H9 (cell line): ENCODE results near the gene AASDH. TPM values are rescaled to one million over a fixed set of nuclear protein-coding genes. Genes with fewer than 3 reads are reported as not detected.
A peak's percentile ranks its signal among the peaks of the same experiment; 100 is the strongest.

ENCODE experiments used
- DNase-seq: peaks from one replicate; pipeline ENCODE4 v3.0.0-alpha.2; 2017
- H2AFZ ChIP-seq: one replicate; pipeline ENCODE4 v1.6.1; 2013; ENCODE audit warnings: mild to moderate bottlenecking, low read length, control low read depth, moderate library complexity
- H2AK5ac ChIP-seq: 2 replicates; pipeline ENCODE4 v1.6.1; 2013; ENCODE audit warnings: low read length, control low read depth, mixed read lengths; ENCODE audit not compliant: insufficient read length
- H2BK120ac ChIP-seq: one replicate; pipeline ENCODE4 v1.6.1; 2013; ENCODE audit warnings: low read depth, mild to moderate bottlenecking, low read length, control low read depth, inconsistent platforms; ENCODE audit not compliant: poor library complexity, severe bottlenecking
- H2BK12ac ChIP-seq: 2 replicates; pipeline ENCODE4 v1.6.1; 2013; ENCODE audit warnings: low read length, control low read depth, mixed read lengths, low read depth; ENCODE audit not compliant: insufficient read length
- H2BK15ac ChIP-seq: 2 replicates; pipeline ENCODE4 v1.6.1; 2013; ENCODE audit warnings: low read depth, low read length, control low read depth
- H2BK20ac ChIP-seq: one replicate; pipeline ENCODE4 v1.6.1; 2013; ENCODE audit warnings: low read depth, mild to moderate bottlenecking, low read length, control low read depth, inconsistent platforms; ENCODE audit not compliant: poor library complexity, severe bottlenecking
- H2BK5ac ChIP-seq: 2 replicates; pipeline ENCODE4 v1.6.1; 2013; ENCODE audit warnings: low read length, control low read depth, mixed read lengths; ENCODE audit not compliant: insufficient read length
- H3K14ac ChIP-seq: 2 replicates; pipeline ENCODE4 v1.6.1; 2013; ENCODE audit warnings: low read length, control low read depth; ENCODE audit not compliant: insufficient read depth
- H3K18ac ChIP-seq: 2 replicates; pipeline ENCODE4 v1.6.1; 2013; ENCODE audit warnings: low read depth, mild to moderate bottlenecking, mixed read lengths, low read length, control low read depth; ENCODE audit not compliant: insufficient read length
- H3K23ac ChIP-seq: 2 replicates; pipeline ENCODE4 v1.6.1; 2013; ENCODE audit warnings: low read length, control low read depth, mixed read lengths, low read depth; ENCODE audit not compliant: insufficient read length
- H3K23me2 ChIP-seq: 2 replicates; pipeline ENCODE4 v1.6.1; 2013; ENCODE audit warnings: low read depth, mild to moderate bottlenecking, mixed read lengths, low read length, control low read depth; ENCODE audit not compliant: insufficient read length, poor library complexity, severe bottlenecking
- H3K27ac ChIP-seq: 2 replicates; pipeline ENCODE4 v1.5.1; 2013; ENCODE audit warnings: low read length, control low read depth, mixed read lengths, low read depth; ENCODE audit not compliant: insufficient read length
- H3K27me3 ChIP-seq: 2 replicates; pipeline ENCODE4 v1.6.1; 2013; ENCODE audit warnings: low read length, control low read depth, inconsistent platforms; ENCODE audit not compliant: insufficient read depth
- H3K4ac ChIP-seq: 2 replicates; pipeline ENCODE4 v1.6.1; 2013; ENCODE audit warnings: low read depth, mild to moderate bottlenecking, control low read depth, inconsistent platforms, low read length, moderate library complexity
- H3K4me1 ChIP-seq: 2 replicates; pipeline ENCODE4 v1.6.1; 2013; ENCODE audit warnings: low read length, control low read depth, inconsistent platforms; ENCODE audit not compliant: insufficient read depth
- H3K4me2 ChIP-seq: 2 replicates; pipeline ENCODE4 v1.6.1; 2013; ENCODE audit warnings: low read length, control low read depth, mixed read lengths; ENCODE audit not compliant: insufficient read length, insufficient read depth
- H3K56ac ChIP-seq: 2 replicates; pipeline ENCODE4 v1.6.1; 2013; ENCODE audit warnings: low read depth, mild to moderate bottlenecking, mixed read lengths, low read length, control low read depth; ENCODE audit not compliant: insufficient read length
- H3K79me1 ChIP-seq: 2 replicates; pipeline ENCODE4 v1.6.1; 2013; ENCODE audit warnings: low read depth, mild to moderate bottlenecking, moderate library complexity, low read length, control low read depth, inconsistent platforms; ENCODE audit not compliant: insufficient read depth, poor library complexity, severe bottlenecking
- H3K79me2 ChIP-seq: 2 replicates; pipeline ENCODE4 v1.6.1; 2013; ENCODE audit warnings: low read length, control low read depth, inconsistent platforms; ENCODE audit not compliant: insufficient read depth
- H3K9ac ChIP-seq: 2 replicates; pipeline ENCODE4 v1.6.1; 2013; ENCODE audit warnings: low read length, control low read depth, mixed read lengths; ENCODE audit not compliant: insufficient read length; ENCODE audit errors: extremely low read depth
- H3K9me3 ChIP-seq: one replicate; pipeline ENCODE4 v1.6.1; 2013; ENCODE audit warnings: low read depth, low read length, inconsistent platforms; ENCODE audit not compliant: control insufficient read depth
- H3T11ph ChIP-seq: one replicate; pipeline ENCODE4 v1.6.1; 2013; ENCODE audit warnings: mild to moderate bottlenecking, low read length, control low read depth, inconsistent platforms
- H4K20me1 ChIP-seq: one replicate; pipeline ENCODE4 v1.6.1; 2013; ENCODE audit not compliant: control insufficient read depth, insufficient read length, insufficient read depth
- H4K5ac ChIP-seq: 2 replicates; pipeline ENCODE4 v1.6.1; 2013; ENCODE audit warnings: low read depth, mild to moderate bottlenecking, mixed read lengths, low read length, control low read depth; ENCODE audit not compliant: insufficient read length
- H4K8ac ChIP-seq: replicated peaks from 2 replicates; pipeline ENCODE4 v1.6.1; 2013; ENCODE audit warnings: low read length, control low read depth, mixed read lengths, low read depth; ENCODE audit not compliant: insufficient read length
- H4K91ac ChIP-seq: 2 replicates; pipeline ENCODE4 v1.6.1; 2013; ENCODE audit warnings: low read depth, mild to moderate bottlenecking, moderate library complexity, mixed read lengths, low read length, control low read depth; ENCODE audit not compliant: insufficient read length
- H3K27ac Mint-ChIP-seq, 3 experiments: 2 replicates in 2 of 3; 3 replicates in 1 of 3; pipeline ENCODE4 v1.8.0; 2020 to 2021; ENCODE audit warnings: mixed read lengths in 3 of 3, mild to moderate bottlenecking in 1 of 3, moderate library complexity in 1 of 3
- H3K27me3 Mint-ChIP-seq: 2 replicates; pipeline ENCODE4 v1.8.0; 2021; ENCODE audit warnings: low read depth, mild to moderate bottlenecking, moderate library complexity, mixed read lengths
- H3K36me3 Mint-ChIP-seq, 3 experiments: 2 replicates in 2 of 3; 3 replicates in 1 of 3; pipeline ENCODE4 v1.8.0; 2020 to 2021; ENCODE audit warnings: low read depth in 3 of 3, mixed read lengths in 3 of 3; ENCODE audit not compliant: insufficient read depth in 1 of 3
- H3K4me1 Mint-ChIP-seq, 2 experiments: 2 replicates each; pipeline ENCODE4 v1.8.0; 2020; ENCODE audit warnings: mixed read lengths in 2 of 2
- H3K4me3 Mint-ChIP-seq, 2 experiments: 2 replicates in 1 of 2; 3 replicates in 1 of 2; pipeline ENCODE4 v1.8.0; 2020 to 2021; ENCODE audit warnings: mild to moderate bottlenecking in 2 of 2, mixed read lengths in 2 of 2, moderate library complexity in 1 of 2
- H3K9me3 Mint-ChIP-seq, 2 experiments: 2 replicates in 1 of 2; 3 replicates in 1 of 2; pipeline ENCODE4 v1.8.0; 2020; ENCODE audit warnings: mild to moderate bottlenecking in 2 of 2, mixed read lengths in 2 of 2, moderate library complexity in 1 of 2
- WGBS: extraction: QIAGEN DNeasy Blood & Tissue Kit; methylation state at CpG from one replicate; pipeline ENCODE4 v1.1.7; 2013; ENCODE audit warnings: missing lambda C conversion rate, low lambda C conversion rate, mixed read lengths; ENCODE audit not compliant: insufficient read length; ENCODE audit errors: extremely low coverage; 5-methylcytosine and 5-hydroxymethylcytosine counted together
- total RNA-seq: library from RNA; stranded (reverse); gene quantifications from 2 replicates; pipeline ENCODE4 v1.2.1, GENCODE V29; 2021
- TF ChIP-seq, protein P1 (sequence below): fragments of 200-600 bp; sonication (generic); conservative IDR thresholded peaks from 3 replicates; pipeline ENCODE4 v1.8.0; 2021; ENCODE audit warnings: antibody characterized with exemption, mild to moderate bottlenecking

AASDH gene
- total RNA-seq, 1 experiment from 2014 or later = 12.9 TPM

GRCh38 chr4:56348576-56348975 lies 38.7 kb downstream of the AASDH start:
- H2AFZ ChIP-seq = no peak overlapping the region
- no peak overlapping the region for H3K4ac ChIP-seq
- H3K79me2 ChIP-seq = no peaks in the 10 kb centered on the region
- no peak overlapping the region for H2BK120ac ChIP-seq
- no peak overlapping the region for H3K4me2 ChIP-seq
- H3K14ac ChIP-seq = no peak overlapping the region
- Mint-ChIP-seq H3K36me3 (peaks cover 3 to 17% (median 11%) of the 10 kb centered on the region in 3 experiments; a peak in 6 of 7 replicates), H3K27me3 (no peaks in the 10 kb centered on the region), H3K4me3 (no peak overlapping the region), H3K4me1 (peaks cover 10 to 12% of the 10 kb centered on the region in 2 experiments), H3K9me3 (no peaks in the 10 kb centered on the region), H3K27ac (peak overlapping the region in 2 of 3 experiments; percentile 51 to 84; a peak in 4 of 7 replicates)
- H2BK12ac ChIP-seq = no peak overlapping the region
- no peak overlapping the region for H2BK15ac ChIP-seq
- no peak overlapping the region for H2BK5ac ChIP-seq
- no peak overlapping the region for H4K5ac ChIP-seq
- 0 out of 2 replicates have a peak, but pooled peaks cover 4% of the 10 kb centered on the region for H3K4me1 ChIP-seq
- H4K20me1 ChIP-seq = no peaks in the 10 kb centered on the region
- no peak overlapping the region for H2BK20ac ChIP-seq
- H3K18ac ChIP-seq = no peak overlapping the region
- H3K9me3 ChIP-seq = no peaks in the 10 kb centered on the region
- TF ChIP-seq, protein P1, sequence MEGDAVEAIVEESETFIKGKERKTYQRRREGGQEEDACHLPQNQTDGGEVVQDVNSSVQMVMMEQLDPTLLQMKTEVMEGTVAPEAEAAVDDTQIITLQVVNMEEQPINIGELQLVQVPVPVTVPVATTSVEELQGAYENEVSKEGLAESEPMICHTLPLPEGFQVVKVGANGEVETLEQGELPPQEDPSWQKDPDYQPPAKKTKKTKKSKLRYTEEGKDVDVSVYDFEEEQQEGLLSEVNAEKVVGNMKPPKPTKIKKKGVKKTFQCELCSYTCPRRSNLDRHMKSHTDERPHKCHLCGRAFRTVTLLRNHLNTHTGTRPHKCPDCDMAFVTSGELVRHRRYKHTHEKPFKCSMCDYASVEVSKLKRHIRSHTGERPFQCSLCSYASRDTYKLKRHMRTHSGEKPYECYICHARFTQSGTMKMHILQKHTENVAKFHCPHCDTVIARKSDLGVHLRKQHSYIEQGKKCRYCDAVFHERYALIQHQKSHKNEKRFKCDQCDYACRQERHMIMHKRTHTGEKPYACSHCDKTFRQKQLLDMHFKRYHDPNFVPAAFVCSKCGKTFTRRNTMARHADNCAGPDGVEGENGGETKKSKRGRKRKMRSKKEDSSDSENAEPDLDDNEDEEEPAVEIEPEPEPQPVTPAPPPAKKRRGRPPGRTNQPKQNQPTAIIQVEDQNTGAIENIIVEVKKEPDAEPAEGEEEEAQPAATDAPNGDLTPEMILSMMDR = no peak
- H3K9ac ChIP-seq = no peak overlapping the region
- peak; percentile 30 for DNase-seq
- H3K27me3 ChIP-seq = no peaks in the 10 kb centered on the region
- WGBS = no CpG with 5 or more reads among the region's 3 CpGs
- H3K23me2 ChIP-seq = no peaks in the 10 kb centered on the region
- no peak overlapping the region for H3T11ph ChIP-seq
- no peak overlapping the region for H3K56ac ChIP-seq
- H3K27ac ChIP-seq = no peak overlapping the region
- no peak overlapping the region for H4K91ac ChIP-seq
- H3K23ac ChIP-seq = no peak overlapping the region
- H4K8ac ChIP-seq = no peak overlapping the region
- H2AK5ac ChIP-seq = no peak overlapping the region
- no peaks in the 10 kb centered on the region for H3K79me1 ChIP-seq
